Limb (tissue), 2 donors: Measurements from ENCODE around the gene CRYZL1.

ENCODE experiments used
- DNase-seq, 2 donors: peaks; one replicate each; pipeline ENCODE4 v3.0.0-alpha.2; 2016; ENCODE audit errors: extremely low spot score in 2 of 2

The CRYZL1 gene

GRCh38 chr21:33662046-33662445 lies 20.5 kb upstream of the CRYZL1 start:
- DNase-seq, result no peak

DNA sequence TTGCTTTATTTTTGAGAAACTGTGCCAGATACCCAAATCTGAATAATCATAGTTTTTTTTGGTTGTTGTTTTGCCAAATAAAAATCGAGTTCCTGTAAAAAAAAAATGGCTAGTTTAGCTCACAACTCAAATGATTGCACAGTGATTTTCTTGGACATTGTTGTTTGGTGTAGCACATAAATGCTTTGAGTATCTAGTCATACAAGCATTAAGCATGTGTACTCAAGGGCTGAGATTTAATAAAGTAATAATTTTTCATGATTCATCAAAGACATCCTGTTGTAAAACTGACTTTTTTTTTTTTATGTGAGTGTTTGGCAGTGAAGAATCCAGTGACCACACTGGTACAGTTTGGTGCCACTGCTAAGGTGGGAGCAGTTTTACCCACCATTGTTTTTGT lies 19.6 kb upstream of the CRYZL1 start:
- DNase-seq, result no peak

GRCh38 chr21:33660406-33660805 lies 18.9 kb upstream of the CRYZL1 start:
- no peak for DNase-seq

GRCh38 chr21:33659568-33659949 lies 18.0 kb upstream of the CRYZL1 start:
- no peak for DNase-seq

- DNase-seq, result no peak
Measured at GRCh38 chr21:33658919-33659567, 17.5 kb upstream of the CRYZL1 start.

GRCh38 chr21:33657124-33657820 lies 15.7 kb upstream of the CRYZL1 start:
- DNase-seq, result no peak

- no peak for DNase-seq
Measured at GRCh38 chr21:33655588-33656221, 14.2 kb upstream of the CRYZL1 start.

DNA sequence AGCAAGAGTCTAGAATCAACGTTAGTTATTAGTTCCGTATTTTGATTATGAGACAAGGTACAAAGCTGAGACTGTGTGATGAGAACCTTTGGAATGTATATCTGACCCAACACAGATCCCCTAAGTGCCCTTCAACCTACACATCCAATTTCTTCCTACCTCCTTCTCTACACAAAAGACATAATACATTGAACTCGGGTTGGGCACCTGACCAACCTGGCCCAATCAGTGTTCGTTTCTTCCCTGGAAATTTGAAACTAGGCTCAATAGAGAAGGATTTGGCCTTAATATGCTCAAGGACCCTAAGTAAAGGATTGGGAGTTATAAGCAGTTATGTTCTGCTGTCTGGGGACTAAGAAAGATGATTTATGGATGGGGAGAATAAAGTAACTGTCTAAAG lies 12.9 kb upstream of the CRYZL1 start:
- DNase-seq, result no peak

GRCh38 chr21:33651965-33652680 lies 10.6 kb upstream of the CRYZL1 start:
- DNase-seq, result no peak

- DNase-seq, result no peak
Measured at GRCh38 chr21:33650929-33651509, 9.5 kb upstream of the CRYZL1 start.

GRCh38 chr21:33650230-33650629 lies 8.7 kb upstream of the CRYZL1 start:
- no peak for DNase-seq

DNA sequence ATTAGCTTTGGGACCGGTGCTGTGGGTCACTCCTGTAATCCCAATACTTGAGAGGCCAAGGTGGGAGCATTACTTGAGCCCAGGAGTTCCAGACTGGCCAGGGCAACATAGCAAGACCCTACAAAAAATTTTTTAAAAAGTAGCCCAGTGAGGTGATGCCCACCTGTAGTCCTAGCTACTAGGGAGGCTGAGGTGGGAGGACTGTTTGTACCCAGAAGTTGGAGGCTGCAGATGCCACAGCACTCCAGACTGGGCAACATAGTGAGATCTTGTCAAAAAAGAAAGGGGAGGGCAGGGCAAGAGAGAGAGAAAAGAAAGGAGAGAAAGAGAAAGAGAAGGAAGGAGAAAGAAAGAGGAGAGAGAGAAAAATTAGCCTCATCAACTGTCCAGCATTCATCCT lies 7.0 kb upstream of the CRYZL1 start:
- DNase-seq, result no peak

DNA sequence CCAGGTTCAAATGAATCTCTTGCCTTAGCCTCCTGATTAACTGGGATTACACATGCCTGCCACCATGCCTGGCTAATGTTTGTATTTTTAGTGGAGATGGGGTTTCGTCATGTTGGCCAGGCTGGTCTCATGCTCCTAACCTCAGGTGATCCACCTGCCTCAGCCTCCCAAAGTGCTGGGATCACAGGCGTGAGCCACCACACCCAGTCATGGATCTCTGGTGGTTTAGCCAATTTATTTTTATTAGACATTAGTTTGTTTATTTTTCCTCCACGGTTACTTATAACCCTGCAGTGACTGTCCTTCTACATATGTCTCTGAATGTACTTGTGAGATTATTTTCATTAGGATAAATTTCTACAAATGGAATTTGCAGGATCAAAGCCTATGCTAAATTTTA lies 6.0 kb upstream of the CRYZL1 start:
- no peak for DNase-seq

DNA sequence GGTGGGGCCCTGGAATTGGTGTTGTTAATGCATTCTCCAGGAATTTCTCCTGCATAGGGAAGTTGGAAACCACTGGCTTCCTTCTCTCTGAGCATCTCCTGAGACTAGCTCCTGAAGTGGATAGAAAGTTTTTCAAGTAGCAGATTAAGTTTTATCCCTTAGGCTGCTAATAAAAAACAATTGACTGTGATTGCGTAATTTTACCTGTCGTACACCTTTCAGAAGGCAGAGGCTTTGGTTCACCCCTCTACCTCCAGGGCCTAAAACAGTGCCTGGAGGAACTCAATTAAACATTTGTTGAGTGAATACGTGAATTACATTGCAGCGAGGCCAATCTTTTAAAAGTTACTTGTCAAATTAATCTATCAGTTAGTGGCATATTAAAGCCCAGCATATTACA lies 4.2 kb upstream of the CRYZL1 start:
- no peak for DNase-seq

DNA sequence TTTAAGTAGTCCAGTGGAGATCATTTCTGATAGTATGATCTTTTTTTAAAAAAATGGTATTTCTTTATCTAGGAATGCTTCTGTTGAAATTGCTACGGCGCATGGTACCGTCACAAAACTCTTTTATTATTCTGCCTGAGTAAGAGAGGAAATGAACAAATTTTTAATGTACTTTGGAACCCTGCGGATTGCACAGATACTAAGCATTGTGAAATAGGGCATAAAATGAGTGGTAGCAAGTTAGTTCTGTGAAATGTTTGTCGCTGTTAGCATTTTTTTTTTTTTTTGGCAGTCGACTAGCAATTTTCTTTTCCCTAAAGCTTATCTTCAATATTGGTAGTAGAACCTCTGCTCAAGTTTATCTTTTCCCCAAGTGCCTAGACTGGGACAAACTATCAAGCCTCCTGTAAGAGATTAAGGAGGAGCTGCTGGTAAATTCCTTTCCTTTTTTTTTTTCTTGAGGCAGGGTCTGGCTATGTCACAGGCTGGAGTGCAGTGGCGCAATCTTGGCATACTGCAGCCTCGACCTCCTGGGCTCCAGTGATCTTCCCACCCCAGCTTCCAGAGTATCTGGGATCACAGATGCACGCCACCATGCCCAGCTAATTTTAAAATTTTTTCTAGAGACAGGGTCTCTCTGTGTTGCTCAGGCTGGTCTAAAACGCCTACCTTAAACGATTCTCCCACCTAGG lies 3.0 kb upstream of the CRYZL1 start:
- DNase-seq, result no peak

DNA sequence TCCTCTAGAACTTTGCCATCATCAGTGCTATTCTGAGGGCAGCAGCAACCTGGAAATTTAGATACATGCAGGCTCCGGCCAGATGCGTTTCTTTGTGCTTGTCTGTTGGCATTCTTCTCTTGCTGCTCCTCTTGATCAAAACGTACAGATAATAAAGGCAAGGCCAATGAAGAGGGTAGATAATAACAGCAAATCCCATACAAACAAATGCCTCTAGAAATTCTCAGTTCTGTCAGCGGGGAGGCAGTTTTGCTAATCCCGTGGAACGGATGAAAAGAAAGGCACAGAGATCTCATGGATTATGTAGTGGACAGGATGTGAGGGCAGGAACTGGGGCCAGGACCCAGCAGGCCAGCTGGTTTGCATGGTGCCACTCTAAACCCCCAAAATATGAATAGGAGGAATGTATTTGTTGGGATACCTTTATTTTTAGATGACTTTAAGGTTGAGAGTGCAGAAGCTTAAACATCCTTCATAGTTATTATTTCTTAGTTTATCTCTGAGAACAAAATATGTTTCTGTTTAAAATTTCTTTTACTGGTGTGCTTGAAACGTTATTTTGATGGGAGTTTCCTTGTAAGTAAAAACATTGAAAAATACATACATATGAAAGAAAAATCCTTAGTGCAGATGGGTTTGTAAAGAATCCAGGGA lies 2.2 kb upstream of the CRYZL1 start:
- no peak for DNase-seq

DNA sequence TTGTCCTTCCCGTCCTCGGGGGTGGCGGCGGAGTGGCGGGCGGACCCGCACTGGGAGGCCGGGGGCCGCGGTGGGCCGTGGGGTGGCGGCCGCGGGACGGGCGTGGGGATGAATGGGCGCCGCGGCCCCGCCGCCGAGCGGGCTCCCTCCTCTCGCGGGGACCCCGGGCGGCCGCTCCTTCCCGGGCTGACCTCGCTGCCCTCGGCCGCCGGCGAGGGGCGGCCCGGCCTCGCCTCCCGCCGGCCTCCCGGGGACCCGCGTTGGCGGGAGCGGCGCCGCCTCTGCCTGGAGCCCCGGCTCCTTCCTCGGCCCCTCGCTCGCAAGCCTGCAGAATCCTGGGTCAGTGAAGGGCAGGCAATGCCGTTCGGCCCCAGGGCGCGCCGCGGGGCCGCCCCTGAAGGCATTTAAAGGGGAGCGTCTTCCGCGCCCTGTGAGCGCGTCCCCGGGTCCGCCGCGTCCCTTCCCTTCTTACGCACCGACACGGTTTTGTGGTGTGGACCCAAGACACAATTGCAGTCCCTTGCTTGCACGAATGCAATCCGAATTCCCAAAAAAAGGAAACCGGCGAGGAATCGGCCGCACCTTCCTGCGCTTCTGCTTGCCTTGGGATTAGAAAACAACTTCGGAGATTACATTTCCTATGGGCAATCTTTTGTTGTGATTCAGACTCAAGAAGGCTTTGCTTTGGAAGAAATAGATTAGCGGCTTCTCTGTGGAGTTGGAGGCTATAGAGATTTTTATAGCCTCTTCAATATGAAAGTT lies 1.5 kb upstream of the CRYZL1 start:
- peak in 1 of 2 donors; percentile 66 for DNase-seq

DNA sequence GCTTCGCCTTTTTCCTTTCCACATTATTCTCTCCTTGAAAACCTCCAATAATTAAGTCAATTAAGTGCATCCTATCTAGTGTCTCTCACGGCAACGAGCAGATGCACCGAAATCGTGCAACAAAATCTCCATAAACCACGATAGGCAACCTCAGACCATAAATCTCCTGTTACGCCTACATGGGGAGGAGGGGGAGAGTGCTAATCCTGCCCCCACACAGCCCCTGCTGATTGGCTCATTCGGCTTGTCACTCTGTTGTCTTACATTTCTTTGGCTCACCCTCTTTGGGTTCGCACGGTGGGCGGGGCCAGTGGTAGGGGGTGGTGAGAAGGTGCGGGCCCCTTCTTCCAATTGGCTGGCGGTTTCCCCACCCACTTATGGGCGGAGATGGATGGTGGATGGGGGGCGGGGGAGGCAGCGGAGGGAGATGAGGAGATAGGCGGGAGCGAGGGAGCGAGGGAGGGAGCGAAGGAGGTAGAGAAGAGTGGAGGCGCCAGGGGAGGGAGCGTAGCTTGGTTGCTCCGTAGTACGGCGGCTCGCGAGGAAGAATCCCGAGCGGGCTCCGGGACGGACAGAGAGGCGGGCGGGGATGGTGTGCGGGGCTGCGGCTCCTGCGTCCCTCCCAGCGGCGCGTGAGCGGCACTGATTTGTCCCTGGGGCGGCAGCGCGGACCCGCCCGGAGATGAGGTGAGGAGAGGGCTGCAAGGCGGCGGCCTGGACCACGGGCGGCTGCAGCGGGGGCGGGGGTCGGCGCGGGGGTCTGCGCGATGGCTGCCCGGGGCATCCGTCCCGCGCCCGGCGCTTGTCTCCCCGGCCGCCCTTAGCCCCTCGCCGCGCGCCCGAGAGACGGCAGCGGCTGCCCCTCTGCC lies 720 bp upstream of the CRYZL1 start, which contains the start of gene ITSN1:
Gene ITSN1 (plus strand): TSS at position 475 of the 869 bp plus-strand sequence. CDS start 76,328 bp downstream, outside the sequence.
- peak; percentile 99 to 100 for DNase-seq
